Measurements from ENCODE around the gene ATP2B3. TPM values are rescaled to one million over a fixed set of nuclear protein-coding genes. Genes with fewer than 3 reads are reported as not detected.

Gene ATP2B3
- total RNA-seq, 1 donor from 2014 or later: 0.25 TPM

DNA sequence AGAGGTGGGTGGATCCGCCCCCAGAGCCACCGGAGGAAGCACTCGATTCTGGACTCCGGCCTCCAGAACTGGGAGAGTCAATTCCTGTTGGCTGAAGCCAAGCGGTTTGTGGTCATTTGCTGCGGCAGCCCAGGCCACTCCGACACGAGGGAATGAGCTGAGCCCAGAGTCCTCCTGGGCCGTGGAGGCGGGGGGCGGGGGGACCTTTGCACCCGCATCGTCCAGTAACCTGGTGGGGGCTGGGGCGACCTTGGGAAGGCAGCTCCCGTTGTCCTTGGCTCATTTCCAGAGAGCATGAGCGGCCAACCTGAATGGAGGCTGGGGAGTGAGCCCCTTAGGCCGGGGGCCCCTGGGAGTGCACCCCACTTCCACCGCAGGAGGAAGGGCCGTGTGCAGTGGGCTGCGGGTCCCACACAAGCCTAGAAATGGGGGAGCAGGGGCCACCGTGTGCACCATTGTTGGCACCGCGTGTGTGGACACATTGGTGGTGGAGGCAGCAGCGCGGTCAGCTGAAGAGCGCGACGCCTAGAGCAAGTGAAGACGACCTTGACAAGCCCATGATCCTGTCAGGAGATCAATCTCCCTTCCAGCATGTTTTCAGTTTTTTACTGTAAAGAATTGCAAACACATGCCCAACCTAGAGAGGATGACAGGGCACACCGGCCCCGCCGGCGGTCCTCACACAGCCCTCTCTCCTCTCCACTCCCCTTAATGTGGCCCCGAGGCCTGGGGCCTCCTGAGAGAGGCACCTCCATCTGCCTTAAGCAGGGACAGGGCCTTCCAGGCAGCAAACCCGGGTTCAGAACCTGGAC is 109.6 kb downstream of the ATP2B3 start:
- H3K4me3 ChIP-seq: no peak overlapping the region
- DNase-seq (ENCODE audit: extremely low spot score in 2 of 2): no peak
- H3K27me3 ChIP-seq: peaks cover 4% of the 10 kb centered on the region
- no peaks in the 10 kb centered on the region for H3K4me1 ChIP-seq
- intact Hi-C loops (cut with DNase I): no loop called here
- H3K36me3 ChIP-seq: no peaks in the 10 kb centered on the region
- no peak overlapping the region for H3K27ac ChIP-seq
- no peak for TF ChIP-seq POLR2A (IDR thresholded peaks at IDR 0.05)
- no peak for TF ChIP-seq POLR2AphosphoS5 (IDR thresholded peaks at IDR 0.05; ENCODE audit: insufficient read depth in 1 of 2, low read depth in 1 of 2)
- H3K9me3 ChIP-seq: no peaks in the 10 kb centered on the region

DNA sequence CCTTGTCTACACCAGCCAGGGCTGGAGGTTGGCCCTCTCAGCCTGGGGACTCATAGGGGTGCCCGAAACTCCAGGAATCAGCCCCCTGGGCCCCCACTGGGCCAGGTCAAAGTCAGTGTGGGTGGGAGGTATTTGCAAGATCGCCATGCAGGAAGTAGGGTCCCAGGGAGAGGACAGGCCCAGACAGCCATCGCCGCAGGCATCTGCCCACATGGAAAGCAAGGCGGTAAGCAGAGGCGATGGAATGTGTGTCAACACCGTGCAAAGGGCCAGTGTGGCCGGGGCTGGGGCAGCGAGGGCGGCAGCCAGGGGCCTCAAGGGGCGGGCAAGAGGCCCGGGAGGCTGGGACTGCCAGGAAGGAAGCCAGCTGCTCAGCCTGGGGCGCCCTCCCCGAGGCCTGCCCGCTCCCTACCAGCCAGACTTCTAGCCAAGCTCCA is 110.3 kb downstream of the ATP2B3 start:
- Histone ChIP-seq H3K4me1 (no peaks in the 10 kb centered on the region), H3K27ac (no peak overlapping the region), H3K4me3 (no peak overlapping the region), H3K9me3 (no peaks in the 10 kb centered on the region), H3K36me3 (no peaks in the 10 kb centered on the region), H3K27me3 (peaks cover 4% of the 10 kb centered on the region)
- TF ChIP-seq POLR2AphosphoS5 (IDR thresholded peaks at IDR 0.05; ENCODE audit: insufficient read depth in 1 of 2, low read depth in 1 of 2): no peak
- no peak for TF ChIP-seq POLR2A (IDR thresholded peaks at IDR 0.05)
- TF ChIP-seq, protein P1, sequence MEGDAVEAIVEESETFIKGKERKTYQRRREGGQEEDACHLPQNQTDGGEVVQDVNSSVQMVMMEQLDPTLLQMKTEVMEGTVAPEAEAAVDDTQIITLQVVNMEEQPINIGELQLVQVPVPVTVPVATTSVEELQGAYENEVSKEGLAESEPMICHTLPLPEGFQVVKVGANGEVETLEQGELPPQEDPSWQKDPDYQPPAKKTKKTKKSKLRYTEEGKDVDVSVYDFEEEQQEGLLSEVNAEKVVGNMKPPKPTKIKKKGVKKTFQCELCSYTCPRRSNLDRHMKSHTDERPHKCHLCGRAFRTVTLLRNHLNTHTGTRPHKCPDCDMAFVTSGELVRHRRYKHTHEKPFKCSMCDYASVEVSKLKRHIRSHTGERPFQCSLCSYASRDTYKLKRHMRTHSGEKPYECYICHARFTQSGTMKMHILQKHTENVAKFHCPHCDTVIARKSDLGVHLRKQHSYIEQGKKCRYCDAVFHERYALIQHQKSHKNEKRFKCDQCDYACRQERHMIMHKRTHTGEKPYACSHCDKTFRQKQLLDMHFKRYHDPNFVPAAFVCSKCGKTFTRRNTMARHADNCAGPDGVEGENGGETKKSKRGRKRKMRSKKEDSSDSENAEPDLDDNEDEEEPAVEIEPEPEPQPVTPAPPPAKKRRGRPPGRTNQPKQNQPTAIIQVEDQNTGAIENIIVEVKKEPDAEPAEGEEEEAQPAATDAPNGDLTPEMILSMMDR (IDR thresholded peaks at IDR 0.05): no peak
- intact Hi-C loops (cut with DNase I): no loop called here
- no peak for DNase-seq (ENCODE audit: extremely low spot score in 2 of 2)

DNA sequence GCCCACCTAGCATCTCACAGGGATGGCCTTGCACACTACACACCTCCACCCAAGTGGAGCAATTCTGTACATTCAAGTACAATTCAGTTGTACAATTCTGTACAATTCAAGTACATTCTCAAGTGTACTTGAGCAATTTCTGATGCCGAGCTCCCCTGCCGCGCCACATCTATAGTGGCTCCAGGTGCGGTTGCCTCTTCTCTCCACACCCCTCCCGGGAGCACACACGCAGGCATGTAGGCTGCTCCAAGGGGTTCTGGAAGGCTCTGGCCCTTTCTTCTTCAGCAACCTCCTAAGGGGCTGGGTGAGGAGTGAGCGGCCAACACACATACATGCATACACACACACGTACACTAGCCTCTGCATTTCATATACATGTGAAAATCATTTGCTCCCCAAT is 110.7 kb downstream of the ATP2B3 start:
- no peak for DNase-seq (ENCODE audit: extremely low spot score in 2 of 2)
- intact Hi-C loops (cut with DNase I): no loop called here
- no peak overlapping the region for H3K4me3 ChIP-seq
- no peaks in the 10 kb centered on the region for H3K9me3 ChIP-seq
- peaks cover 4% of the 10 kb centered on the region for H3K27me3 ChIP-seq
- H3K4me1 ChIP-seq: no peaks in the 10 kb centered on the region
- no peak overlapping the region for H3K27ac ChIP-seq
- TF ChIP-seq, protein P1 (IDR thresholded peaks at IDR 0.05): no peak
- TF ChIP-seq POLR2A (IDR thresholded peaks at IDR 0.05) (no peak), POLR2AphosphoS5 (IDR thresholded peaks at IDR 0.05; ENCODE audit: insufficient read depth in 1 of 2, low read depth in 1 of 2) (no peak)
- no peaks in the 10 kb centered on the region for H3K36me3 ChIP-seq

DNA sequence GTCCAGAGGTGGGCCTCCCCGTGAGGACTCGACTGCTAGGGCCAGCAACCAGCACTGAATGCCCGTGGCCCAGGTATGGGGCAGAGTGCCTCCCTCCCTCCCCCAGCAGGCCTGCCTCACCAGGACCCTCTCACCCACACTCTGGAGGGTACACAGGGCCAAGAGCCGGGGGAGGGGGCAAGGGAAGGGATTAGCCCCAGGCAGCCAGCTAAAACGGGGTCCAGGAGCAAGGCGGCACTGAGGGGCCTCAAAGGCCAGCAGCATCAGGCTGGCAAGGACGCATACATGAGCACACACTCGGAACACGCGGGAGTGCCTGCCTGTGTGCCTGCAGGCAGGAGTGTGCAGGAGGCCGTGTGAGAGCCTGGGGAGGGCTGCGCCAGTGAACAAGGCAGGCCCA is 111.2 kb downstream of the ATP2B3 start:
- Histone ChIP-seq H3K4me1 (no peaks in the 10 kb centered on the region), H3K27me3 (peaks cover 4% of the 10 kb centered on the region), H3K9me3 (no peaks in the 10 kb centered on the region), H3K27ac (no peak overlapping the region), H3K4me3 (no peak overlapping the region), H3K36me3 (no peaks in the 10 kb centered on the region)
- intact Hi-C loops (cut with DNase I): no loop called here
- TF ChIP-seq, protein P1 (IDR thresholded peaks at IDR 0.05): no peak
- TF ChIP-seq POLR2A (IDR thresholded peaks at IDR 0.05): no peak
- TF ChIP-seq POLR2AphosphoS5 (IDR thresholded peaks at IDR 0.05; ENCODE audit: insufficient read depth in 1 of 2, low read depth in 1 of 2): no peak
- DNase-seq (ENCODE audit: extremely low spot score in 2 of 2): no peak

DNA sequence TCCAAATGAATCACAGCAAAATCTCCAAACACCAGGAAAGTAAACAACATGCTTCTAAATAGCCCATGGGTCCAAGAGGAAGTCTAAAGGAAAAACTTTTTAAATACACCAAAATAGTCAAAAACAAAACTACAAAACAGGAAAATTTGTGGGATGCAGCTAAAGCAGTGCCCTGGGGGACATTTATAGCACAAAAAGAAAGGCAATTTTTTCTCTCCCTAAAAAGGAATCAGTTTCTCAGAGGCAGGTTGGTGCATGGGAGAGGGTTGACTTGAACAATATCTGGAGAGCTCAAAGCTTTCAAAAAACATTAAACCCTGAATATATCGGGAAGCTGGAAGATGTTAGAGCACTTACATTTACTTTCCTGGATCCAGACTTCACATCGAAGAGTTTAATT is 113.9 kb downstream of the ATP2B3 start:
- no peak overlapping the region for H3K4me3 ChIP-seq
- no peak for DNase-seq (ENCODE audit: extremely low spot score in 2 of 2)
- no peaks in the 10 kb centered on the region for H3K4me1 ChIP-seq
- no peaks in the 10 kb centered on the region for H3K27me3 ChIP-seq
- H3K9me3 ChIP-seq: no peaks in the 10 kb centered on the region
- TF ChIP-seq, protein P1 (IDR thresholded peaks at IDR 0.05): no peak
- TF ChIP-seq POLR2A (IDR thresholded peaks at IDR 0.05): no peak
- TF ChIP-seq POLR2AphosphoS5 (IDR thresholded peaks at IDR 0.05; ENCODE audit: insufficient read depth in 1 of 2, low read depth in 1 of 2): no peak
- H3K36me3 ChIP-seq: no peaks in the 10 kb centered on the region
- no peak overlapping the region for H3K27ac ChIP-seq
- intact Hi-C loops (cut with DNase I): no loop called here
